ENCODE measurements around the gene BCAS3.

Gene BCAS3

DNA sequence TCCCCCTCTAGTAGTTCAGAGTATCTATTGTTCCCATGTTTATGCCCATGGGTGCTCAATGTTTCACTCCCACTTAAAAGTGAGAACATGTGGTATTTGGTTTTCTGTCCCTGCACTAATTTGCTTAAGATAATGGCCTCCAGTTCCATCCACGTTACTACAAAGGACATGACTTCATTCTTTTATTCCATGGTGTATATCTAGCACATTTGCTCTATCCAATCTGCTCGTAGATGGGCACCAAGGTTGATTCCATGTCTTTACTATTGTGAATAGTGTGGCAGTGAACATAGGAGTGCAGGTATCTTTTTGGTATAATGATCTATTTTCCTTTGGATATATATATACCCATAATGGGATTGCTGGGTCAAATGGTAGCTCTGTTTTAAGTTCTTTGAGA is 552.8 kb downstream of the BCAS3 start:
- no peak for TF ChIP-seq LEF1 (IDR thresholded peaks at IDR 0.05; ENCODE audit: borderline replicate concordance)
- no peak for TF ChIP-seq SUZ12 (IDR thresholded peaks at IDR 0.05)
- TF ChIP-seq ARNT (IDR thresholded peaks at IDR 0.05), result no peak
- TF ChIP-seq ZNF384 (IDR thresholded peaks at IDR 0.05), result no peak
- TF ChIP-seq HDGF (IDR thresholded peaks at IDR 0.05; ENCODE audit: borderline replicate concordance), result no peak
- TF ChIP-seq, protein P1, sequence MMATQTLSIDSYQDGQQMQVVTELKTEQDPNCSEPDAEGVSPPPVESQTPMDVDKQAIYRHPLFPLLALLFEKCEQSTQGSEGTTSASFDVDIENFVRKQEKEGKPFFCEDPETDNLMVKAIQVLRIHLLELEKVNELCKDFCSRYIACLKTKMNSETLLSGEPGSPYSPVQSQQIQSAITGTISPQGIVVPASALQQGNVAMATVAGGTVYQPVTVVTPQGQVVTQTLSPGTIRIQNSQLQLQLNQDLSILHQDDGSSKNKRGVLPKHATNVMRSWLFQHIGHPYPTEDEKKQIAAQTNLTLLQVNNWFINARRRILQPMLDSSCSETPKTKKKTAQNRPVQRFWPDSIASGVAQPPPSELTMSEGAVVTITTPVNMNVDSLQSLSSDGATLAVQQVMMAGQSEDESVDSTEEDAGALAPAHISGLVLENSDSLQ (IDR thresholded peaks at IDR 0.05), result no peak
- TF ChIP-seq FOXM1 (IDR thresholded peaks at IDR 0.05; ENCODE audit: borderline replicate concordance), result no peak
- no peak for TF ChIP-seq SP1 (IDR thresholded peaks at IDR 0.05)
- TF ChIP-seq ELF4 (IDR thresholded peaks at IDR 0.05), result no peak
- TF ChIP-seq FOXA1 (IDR thresholded peaks at IDR 0.05), result no peak
- TF ChIP-seq BHLHE40 (IDR thresholded peaks at IDR 0.05; ENCODE audit: borderline replicate concordance), result no peak
- no peak for TF ChIP-seq CTBP1 (IDR thresholded peaks at IDR 0.05; ENCODE audit: borderline replicate concordance)
- no peak for TF ChIP-seq FOXK2 (IDR thresholded peaks at IDR 0.05)
- TF ChIP-seq L3MBTL2 (conservative IDR thresholded peaks at IDR 0.05), result no peak
- TF ChIP-seq TARDBP (IDR thresholded peaks at IDR 0.05), result no peak
- no peak for TF ChIP-seq NFRKB (IDR thresholded peaks at IDR 0.05)
- POLR2A ChIA-PET, result no interaction called here
- DNase-seq (ENCODE audit: extremely low spot score), result no peak
- CTCF ChIA-PET, result no interaction called here

DNA sequence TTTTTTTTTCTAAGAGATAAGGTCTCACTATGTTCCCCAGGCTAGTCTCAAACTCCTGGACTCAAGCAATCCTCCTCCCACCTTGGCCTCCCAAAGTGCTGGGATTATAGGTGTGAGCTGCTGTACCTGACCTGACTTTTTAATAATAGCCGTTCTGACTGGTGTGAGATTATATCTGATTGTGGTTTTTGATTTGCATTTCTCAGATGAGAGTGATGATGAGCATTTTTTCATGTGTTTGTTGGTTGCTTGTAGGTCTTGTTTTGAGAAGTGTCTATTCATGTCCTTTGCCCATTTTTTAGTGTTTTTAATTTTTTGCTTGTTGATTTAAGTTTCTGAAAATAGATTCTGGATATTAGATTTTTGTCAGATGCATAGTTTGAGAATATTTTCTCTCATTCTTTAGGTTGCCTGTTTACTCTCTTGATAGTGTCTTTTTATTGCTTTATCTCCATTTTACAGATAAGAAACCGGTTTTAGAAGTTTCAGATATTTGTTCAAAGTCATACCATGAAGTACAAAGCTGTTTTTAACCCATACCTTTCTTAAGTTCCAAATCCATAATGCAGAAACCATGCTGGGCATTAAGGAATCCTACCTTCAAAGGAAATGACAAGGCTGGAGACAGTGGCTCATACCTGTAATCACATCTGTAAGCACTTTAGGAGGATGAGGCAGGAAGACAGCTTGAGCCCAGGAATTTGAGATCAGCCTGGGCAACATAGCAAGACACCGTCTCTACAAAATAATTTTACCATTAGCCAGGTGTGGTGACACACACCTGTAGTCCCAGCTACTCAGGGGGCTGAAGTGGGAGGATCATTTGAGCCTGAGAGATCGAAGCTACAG is 553.5 kb downstream of the BCAS3 start:
- ChIA-PET POLR2A (no interaction called here), CTCF (no interaction called here)
- DNase-seq (ENCODE audit: extremely low spot score), result no peak
- TF ChIP-seq SP1 (IDR thresholded peaks at IDR 0.05) (no peak; the same call in 1 of the 2 replicates), CTBP1 (IDR thresholded peaks at IDR 0.05; ENCODE audit: borderline replicate concordance) (no peak), ARNT (IDR thresholded peaks at IDR 0.05) (no peak), ELF4 (IDR thresholded peaks at IDR 0.05) (no peak), FOXK2 (IDR thresholded peaks at IDR 0.05) (no peak), BHLHE40 (IDR thresholded peaks at IDR 0.05; ENCODE audit: borderline replicate concordance) (no peak), SUZ12 (IDR thresholded peaks at IDR 0.05) (no peak), L3MBTL2 (conservative IDR thresholded peaks at IDR 0.05) (no peak), TARDBP (IDR thresholded peaks at IDR 0.05) (no peak), FOXA1 (IDR thresholded peaks at IDR 0.05) (no peak), ZNF384 (IDR thresholded peaks at IDR 0.05) (no peak), NFRKB (IDR thresholded peaks at IDR 0.05) (no peak), LEF1 (IDR thresholded peaks at IDR 0.05; ENCODE audit: borderline replicate concordance) (no peak), HDGF (IDR thresholded peaks at IDR 0.05; ENCODE audit: borderline replicate concordance) (no peak), FOXM1 (IDR thresholded peaks at IDR 0.05; ENCODE audit: borderline replicate concordance) (no peak)
- TF ChIP-seq, protein P1 (IDR thresholded peaks at IDR 0.05), result no peak

DNA sequence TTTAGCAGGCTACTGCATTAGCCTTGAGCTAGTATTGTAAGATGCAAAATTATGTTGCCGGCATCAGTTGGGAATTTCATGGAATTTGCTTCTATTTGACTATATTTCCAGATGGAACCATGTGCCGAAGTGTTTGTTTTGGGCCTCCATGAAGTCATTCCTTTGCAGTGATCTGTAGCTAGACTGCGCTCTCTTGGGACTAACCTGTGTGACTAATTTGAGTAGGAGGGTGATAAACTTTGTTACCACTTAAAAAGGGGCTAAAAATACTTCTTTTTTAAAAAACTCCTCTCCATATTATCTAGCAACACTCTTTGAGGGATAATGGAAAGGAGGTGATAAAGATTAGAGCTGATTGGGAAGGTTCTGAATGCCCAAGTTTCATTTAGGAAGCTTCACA is 555.2 kb downstream of the BCAS3 start:
- ChIA-PET POLR2A (no interaction called here), CTCF (interaction anchor here (0.7 kb wide), 1 partner anchor 20 kb away, joined by 3 read pairs; no protein-coding TSS in a partner anchor)
- no peak for DNase-seq (ENCODE audit: extremely low spot score)
- no peak for TF ChIP-seq NFRKB (IDR thresholded peaks at IDR 0.05)
- no peak for TF ChIP-seq FOXA1 (IDR thresholded peaks at IDR 0.05)

- CTCF ChIA-PET, result no interaction called here
- TF ChIP-seq L3MBTL2 (conservative IDR thresholded peaks at IDR 0.05), result no peak
- no peak for TF ChIP-seq FOXK2 (IDR thresholded peaks at IDR 0.05)
- TF ChIP-seq ELF4 (IDR thresholded peaks at IDR 0.05), result no peak
- TF ChIP-seq FOXM1 (IDR thresholded peaks at IDR 0.05; ENCODE audit: borderline replicate concordance), result no peak
- TF ChIP-seq BHLHE40 (IDR thresholded peaks at IDR 0.05; ENCODE audit: borderline replicate concordance), result no peak
- TF ChIP-seq FOXA1 (IDR thresholded peaks at IDR 0.05), result no peak
- TF ChIP-seq TARDBP (IDR thresholded peaks at IDR 0.05), result no peak
- no peak for TF ChIP-seq ARNT (IDR thresholded peaks at IDR 0.05)
- TF ChIP-seq CTBP1 (IDR thresholded peaks at IDR 0.05; ENCODE audit: borderline replicate concordance), result no peak
- TF ChIP-seq ZNF384 (IDR thresholded peaks at IDR 0.05), result no peak
- TF ChIP-seq, protein P1 (IDR thresholded peaks at IDR 0.05), result no peak
- POLR2A ChIA-PET, result no interaction called here
- no peak for DNase-seq (ENCODE audit: extremely low spot score)
Measured at GRCh38 chr17:61233991-61234750, 556.5 kb downstream of the BCAS3 start.

DNA sequence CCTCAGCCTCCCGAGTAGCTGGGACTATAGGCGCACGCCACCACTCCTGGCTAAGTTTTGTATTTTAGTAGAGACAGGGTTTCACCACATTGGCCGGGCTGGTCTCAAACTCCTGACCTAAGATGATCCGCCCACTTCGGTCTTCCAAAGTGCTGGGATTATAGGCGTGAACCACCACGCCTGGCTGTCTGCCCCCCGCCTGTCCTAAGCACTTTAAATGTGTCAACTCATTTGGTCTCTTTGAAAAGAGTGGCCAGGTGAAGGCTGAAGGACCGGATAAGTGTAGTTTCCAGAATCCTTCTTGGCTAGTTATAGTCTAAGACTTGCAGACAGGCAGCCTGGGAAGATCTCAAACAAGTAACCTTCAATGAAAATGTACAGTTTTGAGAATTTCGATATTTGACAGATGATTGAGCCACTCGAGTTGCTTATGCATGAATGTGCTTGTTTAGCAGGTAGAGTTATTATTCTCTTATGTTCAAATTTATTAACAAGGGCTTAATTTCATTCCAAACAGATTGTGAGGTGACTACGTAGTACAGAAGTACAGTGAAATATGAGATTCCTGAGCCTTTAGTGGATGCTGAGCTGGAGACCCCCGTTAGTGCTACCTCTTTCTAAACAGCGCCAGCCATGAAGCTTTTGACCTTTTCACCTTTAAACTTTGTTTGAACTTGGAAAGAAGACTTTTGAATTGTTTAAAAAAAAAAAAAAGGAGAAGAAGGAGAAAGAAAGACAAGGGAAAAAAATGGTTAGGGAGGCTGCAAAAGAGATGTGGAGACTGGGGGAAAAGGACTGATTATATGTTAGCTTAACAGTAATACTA is 557.6 kb downstream of the BCAS3 start:
- POLR2A ChIA-PET, result no interaction called here
- TF ChIP-seq FOXK2 (IDR thresholded peaks at IDR 0.05) (no peak), ZNF384 (IDR thresholded peaks at IDR 0.05) (peak; percentile 66)
- CTCF ChIA-PET, result interaction anchor here (0.6 kb wide), 2 partner anchors 169 to 1602 kb away, joined by 3 read pairs; no protein-coding TSS in a partner anchor
- no peak for DNase-seq (ENCODE audit: extremely low spot score)
